ENCODE measurements around the gene CHRM2. TPM values are rescaled to one million over a fixed set of nuclear protein-coding genes. Genes with fewer than 3 reads are reported as not detected.

The CHRM2 gene
- total and polyA plus RNA-seq, 9 of the 15 experiments (the other 6 are each of a cell fraction or from before 2014, with no cell fraction given) = not detected

DNA sequence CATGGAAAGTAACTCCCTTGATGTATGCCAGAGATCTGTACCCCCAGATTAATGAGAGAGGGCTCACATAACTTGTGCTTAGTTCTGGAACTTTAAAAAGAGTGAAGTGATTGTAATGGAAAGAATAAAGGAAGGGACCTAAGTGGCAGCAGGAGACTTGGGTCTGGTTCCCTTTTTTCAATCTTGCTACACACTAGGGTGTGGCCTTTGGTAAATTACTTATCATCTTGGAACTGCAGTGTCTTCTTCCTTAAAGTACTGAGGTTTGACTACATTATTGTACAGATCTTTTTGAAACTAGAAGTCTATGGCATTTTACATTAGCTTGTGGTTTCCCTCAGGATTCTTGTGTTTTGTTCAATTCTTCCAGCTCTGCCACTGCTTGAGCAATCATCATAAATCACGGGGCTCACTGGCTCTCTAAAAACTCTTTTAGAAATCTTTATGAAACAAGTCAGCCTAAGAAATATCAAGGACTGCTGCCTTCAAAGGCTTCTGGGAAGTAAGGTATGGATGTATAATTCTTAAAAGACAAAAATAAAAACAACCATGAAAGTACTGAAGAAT is 22.5 kb upstream of the CHRM2 start:
- TF ChIP-seq FOXA3 (CRISPR knock-in tag; conservative IDR thresholded peaks at IDR 0.05 in 1 of 2, IDR thresholded peaks at IDR 0.05 in 1 of 2) (no peak), ZBED1 (IDR thresholded peaks at IDR 0.05) (no peak), POLR2H (tag; IDR thresholded peaks at IDR 0.05; ENCODE audit: low read depth) (no peak), MTA2 (IDR thresholded peaks at IDR 0.05; ENCODE audit: low read depth) (no peak), SMARCE1 (IDR thresholded peaks at IDR 0.05) (no peak)
- TF ChIP-seq, protein P1, sequence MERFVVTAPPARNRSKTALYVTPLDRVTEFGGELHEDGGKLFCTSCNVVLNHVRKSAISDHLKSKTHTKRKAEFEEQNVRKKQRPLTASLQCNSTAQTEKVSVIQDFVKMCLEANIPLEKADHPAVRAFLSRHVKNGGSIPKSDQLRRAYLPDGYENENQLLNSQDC (CRISPR knock-in tag; IDR thresholded peaks at IDR 0.05) = no peak
- TF ChIP-seq, protein P2, sequence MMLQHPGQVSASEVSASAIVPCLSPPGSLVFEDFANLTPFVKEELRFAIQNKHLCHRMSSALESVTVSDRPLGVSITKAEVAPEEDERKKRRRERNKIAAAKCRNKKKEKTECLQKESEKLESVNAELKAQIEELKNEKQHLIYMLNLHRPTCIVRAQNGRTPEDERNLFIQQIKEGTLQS (IDR thresholded peaks at IDR 0.05) = no peak
- TF ChIP-seq, protein P2 (CRISPR knock-in tag; conservative IDR thresholded peaks at IDR 0.05) = no peak
- TF ChIP-seq, protein P3, sequence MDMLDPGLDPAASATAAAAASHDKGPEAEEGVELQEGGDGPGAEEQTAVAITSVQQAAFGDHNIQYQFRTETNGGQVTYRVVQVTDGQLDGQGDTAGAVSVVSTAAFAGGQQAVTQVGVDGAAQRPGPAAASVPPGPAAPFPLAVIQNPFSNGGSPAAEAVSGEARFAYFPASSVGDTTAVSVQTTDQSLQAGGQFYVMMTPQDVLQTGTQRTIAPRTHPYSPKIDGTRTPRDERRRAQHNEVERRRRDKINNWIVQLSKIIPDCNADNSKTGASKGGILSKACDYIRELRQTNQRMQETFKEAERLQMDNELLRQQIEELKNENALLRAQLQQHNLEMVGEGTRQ (CRISPR knock-in tag; IDR thresholded peaks at IDR 0.05) = no peak
- H3K27me3 ChIP-seq (ENCODE audit: control insufficient read depth in 2 of 2, insufficient read depth in 2 of 2, low read length in 2 of 2) = no peaks in the 10 kb centered on the region
- ChIA-PET POLR2A (no interaction called here), CTCF (ENCODE audit: low intra/inter-chr PET ratio) (interaction anchor here (0.6 kb wide), 1 partner anchor 31 kb away, joined by 3 read pairs; no protein-coding TSS in a partner anchor)
- no peaks in the 10 kb centered on the region for H3K4me1 ChIP-seq (replicated peaks in 1 of 2; ENCODE audit: control insufficient read depth in 2 of 2, insufficient read depth in 2 of 2, low read length in 2 of 2)
- no peaks in the 10 kb centered on the region for H3K36me3 ChIP-seq (ENCODE audit: control insufficient read depth, insufficient read depth, low read length)
- BruUV-seq (replicated peaks) = no TSS peak
- DNase-seq (ENCODE audit: extremely low read depth in 1 of 4, low spot score in 3 of 4) (no peak), FAIRE-seq (no peak), ATAC-seq (no peak)
- H3K9me1 ChIP-seq (ENCODE audit: control insufficient read depth, insufficient read depth, low read length) = no peaks in the 10 kb centered on the region
- H3K79me2 ChIP-seq (ENCODE audit: control insufficient read depth, insufficient read depth, low read length) = no peaks in the 10 kb centered on the region
- 0 out of 2 replicates have a peak, but pooled peaks cover 2% of the 10 kb centered on the region for H3K9me3 ChIP-seq (replicated peaks; ENCODE audit: control insufficient read depth, insufficient read depth, low read depth, low read length)
- WGBS (ENCODE audit: insufficient coverage, low coverage, missing lambda C conversion rate) = 0% methylated on average over 1 of the region's 1 CpG
- no peak overlapping the region for H3K4me3 ChIP-seq
- intact Hi-C loops (cut with micrococcal nuclease) (no loop called here), in situ Hi-C loops (cut with MboI) (no loop called here)
- H3K9ac ChIP-seq (ENCODE audit: insufficient read depth in 1 of 2, low read depth in 2 of 2, low read length in 2 of 2) = no peak overlapping the region
- no peak overlapping the region for H3K27ac ChIP-seq (ENCODE audit: extremely low read depth, low read depth, low read length)
- no peak overlapping the region for H3K4me2 ChIP-seq (ENCODE audit: insufficient read depth, low read length)
- no peaks in the 10 kb centered on the region for H4K20me1 ChIP-seq (replicated peaks; ENCODE audit: control insufficient read depth, insufficient read depth, low read length)
- no peak overlapping the region for H2AFZ ChIP-seq (ENCODE audit: low read depth, low read length)

All from K562 (cell line).